Lung microvascular endothelial cell (primary cell): Measurements from ENCODE around the gene FER1L5. TPM values are rescaled to one million over a fixed set of nuclear protein-coding genes. Genes with fewer than 3 reads are reported as not detected.

ENCODE experiments used
- DNase-seq, 2 donors: peaks; one replicate each; pipeline versions ENCODE4 v3.0.0 to v3.0.0-alpha.2; 2010; ENCODE audit warnings: low read depth in 2 of 2
- total RNA-seq: library from RNA; depleted of rRNA; stranded (reverse); fragments of >200 nt; gene quantifications from 2 replicates; pipeline ENCODE4 v1.2.1, GENCODE V29; 2014

FER1L5 gene
- total RNA-seq, 1 donor from 2014 or later = not detected

DNA sequence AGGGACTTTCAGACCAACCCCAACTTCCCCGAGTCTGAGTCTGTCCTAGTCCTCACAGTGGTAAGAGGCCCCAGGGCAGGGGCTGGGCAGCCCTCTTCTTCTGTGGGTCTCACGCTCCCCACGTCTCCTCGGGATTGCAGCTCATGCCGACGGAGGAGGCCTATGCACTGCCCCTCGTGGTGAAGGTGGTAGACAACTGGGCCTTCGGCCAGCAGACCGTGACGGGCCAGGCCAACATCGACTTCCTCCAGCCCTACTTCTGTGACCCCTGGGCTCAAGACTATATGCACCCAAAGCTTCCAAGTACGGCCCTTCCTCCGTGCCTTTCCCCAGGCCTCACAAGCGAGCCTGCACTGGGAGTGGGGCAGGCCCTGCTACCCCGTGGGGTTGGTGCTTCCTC lies 53.0 kb downstream of the FER1L5 start:
- no peak for DNase-seq

GRCh38 chr2:96697476-96697875 lies 54.9 kb downstream of the FER1L5 start:
- DNase-seq = no peak

GRCh38 chr2:96698221-96698861 lies 55.8 kb downstream of the FER1L5 start:
- no peak for DNase-seq

DNA sequence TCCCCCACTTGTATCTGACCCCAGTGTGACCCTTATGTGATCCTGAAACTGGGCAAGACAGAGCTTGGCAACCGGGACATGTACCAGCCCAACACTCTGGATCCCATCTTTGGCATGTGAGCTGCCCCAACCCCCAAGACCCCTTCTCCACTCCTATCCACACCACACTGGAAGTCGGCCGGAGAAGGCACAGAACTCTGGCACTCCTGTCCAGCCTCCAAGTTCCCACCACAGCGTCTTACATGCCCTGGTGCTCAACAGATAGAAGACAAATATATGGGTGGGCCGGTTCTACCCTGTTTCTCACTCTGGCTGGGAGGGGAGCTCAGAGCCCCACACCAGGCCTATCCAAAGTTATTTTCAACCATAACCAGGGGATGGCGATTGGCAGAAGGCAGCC lies 56.5 kb downstream of the FER1L5 start:
- no peak for DNase-seq

GRCh38 chr2:96699621-96700020 lies 57.1 kb downstream of the FER1L5 start:
- DNase-seq = no peak

DNA sequence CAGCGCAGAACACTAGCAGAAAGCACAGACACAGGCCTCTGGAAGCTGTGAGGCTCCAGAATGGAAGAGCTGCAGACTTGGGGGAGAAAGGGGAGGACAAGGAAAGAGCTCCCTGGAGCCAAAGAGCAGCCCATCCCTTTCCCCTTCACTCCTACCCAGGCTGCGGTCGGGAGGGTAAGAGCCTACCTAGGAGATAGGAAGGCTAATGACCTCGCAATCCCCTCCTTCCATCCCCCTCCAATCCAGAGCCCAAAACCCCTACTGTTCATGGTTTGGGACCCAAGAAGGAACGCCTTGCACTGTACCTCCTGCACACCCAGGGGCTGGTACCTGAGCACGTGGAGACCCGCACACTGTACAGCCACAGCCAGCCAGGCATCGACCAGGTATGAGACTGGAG lies 57.5 kb downstream of the FER1L5 start:
- DNase-seq = no peak

- DNase-seq = no peak
Observed at GRCh38 chr2:96701636-96702035, 59.1 kb downstream of the FER1L5 start.

DNA sequence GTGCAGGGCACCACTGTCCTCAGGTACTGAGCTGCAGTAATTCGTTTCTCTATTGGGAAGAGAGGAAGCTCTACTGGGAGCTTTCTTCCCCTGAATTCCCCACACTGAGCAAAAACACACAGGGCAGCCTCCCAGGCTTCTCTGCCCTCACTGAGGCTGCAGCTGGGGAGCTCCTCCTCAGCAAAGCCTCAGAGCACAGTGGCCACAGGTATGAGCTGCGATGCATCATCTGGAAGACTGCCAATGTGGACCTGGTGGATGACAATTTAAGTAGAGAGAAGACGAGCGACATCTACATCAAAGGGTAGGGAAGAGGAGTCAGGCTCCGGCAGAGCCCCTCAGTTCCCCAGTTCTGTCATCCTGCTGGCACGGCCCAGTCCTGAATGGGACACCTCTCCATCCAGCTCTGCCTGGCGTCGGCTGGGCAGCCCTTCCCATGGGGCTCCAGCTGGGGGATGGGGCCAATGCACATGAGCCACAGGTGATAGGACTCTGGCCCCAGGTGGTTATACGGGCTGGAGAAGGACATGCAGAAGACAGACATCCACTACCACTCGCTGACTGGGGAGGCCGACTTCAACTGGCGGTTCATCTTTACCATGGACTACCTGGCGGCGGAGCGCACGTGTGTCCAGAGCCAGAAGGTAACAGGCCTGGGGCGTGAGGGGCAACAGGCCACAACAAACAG lies 59.7 kb downstream of the FER1L5 start:
- DNase-seq = no peak

- no peak for DNase-seq
Observed at GRCh38 chr2:96703021-96703751, 60.6 kb downstream of the FER1L5 start.

DNA sequence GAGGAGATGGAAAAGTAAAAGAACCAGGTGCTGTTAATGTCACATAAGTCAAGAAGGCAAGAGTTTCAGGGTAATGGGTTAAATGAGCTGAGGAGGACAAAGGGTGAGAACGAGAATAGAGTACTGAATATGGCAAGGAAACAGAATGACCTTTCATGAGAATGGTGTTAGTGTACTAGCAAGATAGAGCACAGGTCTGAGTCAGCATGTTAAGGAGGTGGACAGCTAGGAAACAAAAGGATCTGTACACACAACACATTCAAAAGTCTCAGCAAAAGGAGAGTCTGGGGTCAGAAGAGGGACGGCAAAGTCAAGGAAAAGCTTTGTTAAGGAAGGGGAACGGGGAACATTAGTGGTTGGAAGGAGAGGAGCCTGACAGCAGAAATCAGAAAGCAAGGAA lies 68.4 kb downstream of the FER1L5 start:
- DNase-seq = no peak

DNA sequence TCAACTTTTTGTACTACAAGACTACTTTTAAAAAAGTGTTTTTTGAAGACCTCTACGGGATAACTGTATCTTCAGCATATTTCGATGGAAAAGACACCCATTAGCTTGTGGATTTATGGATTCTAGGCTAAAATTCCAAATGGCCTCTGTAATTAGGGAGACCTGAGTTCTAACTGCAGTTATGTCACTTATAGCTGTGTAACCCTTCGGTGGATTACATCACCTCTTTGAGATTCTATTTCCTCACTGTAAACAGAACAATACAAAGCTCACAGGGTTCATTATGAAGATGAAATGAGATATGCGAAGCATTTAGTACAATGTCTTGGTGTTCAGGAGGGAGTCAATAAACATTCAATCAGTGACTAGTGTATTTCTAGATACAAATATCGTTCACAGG lies 73.1 kb downstream of the FER1L5 start:
- peak in 1 of 2 donors; percentile 64 for DNase-seq

DNA sequence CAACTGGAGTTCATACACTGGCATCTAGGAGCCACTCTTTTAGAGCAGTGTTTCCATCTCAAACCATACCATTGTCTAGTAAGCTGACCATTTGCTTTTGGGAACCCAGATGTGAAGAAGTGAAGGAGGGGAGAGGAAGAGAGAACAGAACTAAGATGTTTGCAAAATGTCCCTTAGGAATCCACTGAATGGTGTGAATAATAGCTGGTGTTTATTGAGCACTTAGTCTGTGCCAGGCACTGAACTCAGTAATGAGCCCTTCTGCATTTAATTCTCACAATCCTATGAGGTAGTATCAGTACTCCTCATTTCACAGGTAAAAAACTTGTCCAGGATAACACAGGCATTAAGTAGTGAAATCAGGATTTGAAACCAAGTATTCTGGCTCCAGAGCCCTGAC lies 73.8 kb downstream of the FER1L5 start:
- no peak for DNase-seq

- no peak for DNase-seq
Observed at GRCh38 chr2:96726131-96726530, 83.6 kb downstream of the FER1L5 start.

GRCh38 chr2:96727431-96727830 lies 84.9 kb downstream of the FER1L5 start:
- no peak for DNase-seq

DNA sequence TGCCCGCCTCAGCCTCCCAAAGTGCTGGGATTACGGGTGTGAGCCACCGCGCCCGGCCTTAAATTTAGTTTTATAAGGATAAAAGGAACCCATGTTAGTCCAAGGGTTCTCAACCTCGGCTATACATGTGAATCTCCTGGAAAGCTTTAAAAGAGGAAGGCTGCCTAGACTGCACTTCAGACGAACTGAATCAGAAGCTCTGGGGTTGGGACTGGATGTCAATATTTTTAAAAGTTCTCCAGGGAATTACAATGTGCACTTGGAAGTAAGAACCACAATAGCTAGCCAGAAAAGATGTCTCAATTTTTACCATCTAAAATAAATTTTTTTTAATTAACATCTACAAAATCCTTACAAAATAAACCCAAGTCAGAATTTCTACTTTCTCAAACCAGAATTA lies 87.2 kb downstream of the FER1L5 start:
- DNase-seq = no peak

- peak in 1 of 2 donors; percentile 27 for DNase-seq
Observed at GRCh38 chr2:96730212-96730611, 87.6 kb downstream of the FER1L5 start.

- DNase-seq = no peak
Observed at GRCh38 chr2:96733931-96734330, 91.4 kb downstream of the FER1L5 start.

DNA sequence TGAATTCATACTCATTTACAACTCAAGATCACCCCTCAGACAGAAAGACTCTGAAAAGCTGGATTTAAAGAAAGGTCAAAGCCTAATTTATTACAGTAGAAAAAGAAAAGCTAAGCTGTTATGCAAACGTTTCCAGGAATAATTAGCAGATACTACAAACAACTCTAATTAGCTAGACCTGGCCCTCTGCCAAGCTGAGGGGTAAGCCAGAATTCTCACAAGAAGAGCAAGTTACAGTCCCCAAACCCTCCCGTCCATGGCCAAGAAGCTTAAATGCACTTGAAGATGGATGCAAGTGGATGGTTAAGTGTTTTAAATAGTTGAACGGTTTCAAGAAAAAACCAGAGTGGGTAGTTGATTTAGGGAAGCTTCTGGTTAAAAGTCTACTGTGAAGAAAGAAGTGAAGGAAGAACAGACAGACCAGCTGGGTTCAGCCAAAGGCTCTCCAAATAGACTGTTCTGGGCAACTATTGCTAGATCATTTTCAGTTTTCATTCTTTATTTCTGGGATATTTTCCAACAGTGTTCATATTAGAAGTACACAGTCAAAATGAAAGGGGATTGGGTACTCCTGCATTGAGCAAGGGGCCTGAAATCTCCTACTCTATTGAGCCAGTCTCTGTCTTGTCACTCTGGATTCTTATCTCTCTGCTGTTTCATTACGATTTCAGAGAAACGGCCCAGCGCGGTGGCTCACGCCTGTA lies 92.5 kb downstream of the FER1L5 start:
- DNase-seq = no peak

DNA sequence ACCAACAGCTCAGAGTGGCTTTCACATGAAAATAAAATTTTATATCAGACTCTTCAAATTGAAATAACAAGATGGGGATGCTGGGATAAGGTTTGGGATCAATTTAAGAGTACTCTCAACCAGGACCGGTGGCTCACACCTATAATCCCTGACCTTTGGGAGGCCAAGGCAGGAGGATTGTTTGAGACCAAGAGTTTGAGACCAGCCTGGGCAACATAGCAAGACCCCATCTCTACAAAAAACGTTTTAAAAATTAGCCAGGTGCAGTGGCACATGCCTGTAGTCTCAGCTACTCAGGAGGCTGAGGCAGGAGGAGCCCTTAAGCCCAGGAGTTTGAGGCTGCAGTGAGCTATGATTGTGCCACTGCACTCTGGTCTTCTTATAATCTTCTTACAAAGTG lies 94.7 kb downstream of the FER1L5 start:
- no peak for DNase-seq

DNA sequence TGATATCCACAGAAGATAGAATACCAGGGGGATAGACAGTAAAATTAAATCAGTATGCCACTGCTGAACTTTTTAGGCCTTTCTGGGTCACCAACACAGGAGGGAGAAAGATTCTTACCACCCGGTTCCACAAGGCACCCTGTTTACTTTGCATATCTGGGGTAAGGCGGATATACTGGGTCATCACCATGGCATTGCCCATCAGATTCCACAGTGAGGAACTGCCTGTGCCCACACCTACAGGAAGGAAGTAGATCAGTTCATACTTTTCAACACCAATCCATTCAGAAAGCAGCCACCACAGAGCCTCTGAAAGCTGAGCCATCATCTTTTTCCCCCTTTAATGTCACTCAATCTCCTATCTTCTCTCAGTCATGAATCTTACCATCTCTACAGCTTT lies 95.3 kb downstream of the FER1L5 start:
- peak; percentile 20 to 57 for DNase-seq

DNA sequence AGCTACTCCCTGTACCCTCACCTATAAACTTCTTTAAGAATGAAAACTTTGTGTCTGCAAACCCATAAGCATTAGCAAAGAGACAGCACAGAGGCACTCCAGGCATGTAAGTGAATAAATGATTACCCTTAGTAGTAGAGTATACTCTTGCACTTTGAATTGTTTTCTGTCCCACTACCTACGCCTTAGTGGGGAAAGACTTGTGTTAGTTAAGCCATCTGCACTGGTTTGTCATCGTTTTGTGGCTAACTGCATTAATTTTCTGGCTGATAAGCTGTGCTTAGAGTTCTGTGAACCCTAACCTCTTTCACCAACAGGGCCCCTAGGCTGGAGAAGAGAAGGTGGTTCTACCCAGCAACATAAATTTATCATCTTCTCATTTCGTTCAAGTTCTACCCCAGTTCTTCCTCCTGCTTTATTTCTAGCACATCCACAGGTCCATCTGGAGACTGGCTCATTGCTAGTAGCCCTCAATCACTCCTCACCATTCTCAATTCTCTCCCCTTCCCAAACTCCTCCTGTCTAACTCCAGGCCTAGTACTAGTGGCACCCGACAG lies 96.6 kb downstream of the FER1L5 start:
- no peak for DNase-seq
